Osteoblast (primary cell): ENCODE data around the gene C18orf63. TPM values are rescaled to one million over a fixed set of nuclear protein-coding genes. Genes with fewer than 3 reads are reported as not detected.
"Not testable (repeated sequence)": the region's sequence is repeated elsewhere in the genome, so short reads cannot be mapped to it uniquely, and the experiment has no call there.

ENCODE experiments used
- DNase-seq: peaks from one replicate; pipeline ENCODE4 v3.0.0; 2011; ENCODE audit warnings: low spot score, mixed read lengths; ENCODE audit not compliant: insufficient read length; ENCODE audit errors: missing footprints
- H2AFZ ChIP-seq: 2 replicates; pipeline ENCODE4 v1.6.0; 2011; ENCODE audit warnings: mild to moderate bottlenecking, low read length
- H3K27ac ChIP-seq: 2 replicates; pipeline ENCODE4 v1.5.1; 2011; ENCODE audit warnings: mild to moderate bottlenecking, low read depth, low read length, moderate library complexity
- H3K27me3 ChIP-seq: 2 replicates; pipeline ENCODE4 v1.6.0; 2012; ENCODE audit warnings: mild to moderate bottlenecking, control low read depth, inconsistent platforms, low read length, moderate library complexity; ENCODE audit not compliant: insufficient read depth
- H3K36me3 ChIP-seq: 2 replicates; pipeline ENCODE4 v1.5.1; 2011; ENCODE audit warnings: mild to moderate bottlenecking, low read length, control low read depth, moderate library complexity; ENCODE audit not compliant: insufficient read depth
- H3K4me1 ChIP-seq: 2 replicates; pipeline ENCODE4 v1.5.1; 2011; ENCODE audit warnings: mild to moderate bottlenecking, low read length, control low read depth, moderate library complexity; ENCODE audit not compliant: insufficient read depth
- H3K4me2 ChIP-seq: 2 replicates; pipeline ENCODE4 v1.6.0; 2011; ENCODE audit warnings: mild to moderate bottlenecking, low read length; ENCODE audit not compliant: insufficient read depth
- H3K4me3 ChIP-seq: fragments of 200-600 bp; sonication (generic); 3 replicates; pipeline ENCODE4 v1.5.1; 2012; ENCODE audit warnings: mild to moderate bottlenecking, low read length, inconsistent platforms; ENCODE audit not compliant: insufficient read depth
- H3K79me2 ChIP-seq: 2 replicates; pipeline ENCODE4 v1.6.0; 2012; ENCODE audit warnings: mild to moderate bottlenecking, low read length, control low read depth, inconsistent platforms; ENCODE audit not compliant: insufficient read depth
- H3K9me3 ChIP-seq: 2 replicates; pipeline ENCODE4 v1.5.1; 2011; ENCODE audit warnings: low read depth, low read length, control low read depth
- H4K20me1 ChIP-seq: 2 replicates; pipeline ENCODE4 v1.6.0; 2012; ENCODE audit warnings: mild to moderate bottlenecking, low read length, control low read depth; ENCODE audit not compliant: insufficient read depth
- total RNA-seq: library from RNA; depleted of rRNA; stranded (reverse); fragments of >200 nt; gene quantifications from 2 replicates; pipeline ENCODE4 v1.2.3, GENCODE V29; 2012
- TF ChIP-seq, protein P1 (sequence below): IDR thresholded peaks from 2 replicates; pipeline ENCODE4 v1.5.1; 2011; ENCODE audit warnings: mild to moderate bottlenecking, low read depth, low read length, moderate library complexity; ENCODE audit errors: extremely low read depth

The C18orf63 gene
- total RNA-seq, 1 donor = not detected

DNA sequence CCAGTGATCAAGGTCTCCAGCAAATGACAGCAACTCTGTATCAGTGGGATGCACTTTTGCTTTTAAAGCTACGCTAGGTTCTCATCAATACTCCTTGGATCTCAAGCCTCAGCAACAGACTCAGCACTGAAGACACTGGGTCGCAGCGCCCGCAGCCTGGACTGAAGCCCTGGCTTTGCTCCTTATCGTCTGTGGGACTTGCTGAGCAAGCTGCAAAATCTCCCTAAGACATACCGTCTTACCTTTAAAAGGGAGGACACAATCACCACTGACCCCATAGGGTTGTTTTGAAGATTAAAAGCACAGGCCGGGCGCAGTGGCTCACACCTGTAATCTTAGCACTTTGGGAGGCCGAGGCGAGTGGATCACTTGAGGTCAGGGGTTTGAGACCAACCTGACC is 32.0 kb upstream of the C18orf63 start:
- Histone ChIP-seq H4K20me1 (peaks cover 2% of the 10 kb centered on the region), H3K9me3 (no peaks in the 10 kb centered on the region), H2AFZ (no peak overlapping the region), H3K27ac (no peak overlapping the region), H3K4me1 (peaks cover 1% of the 10 kb centered on the region), H3K4me3 (no peak overlapping the region), H3K79me2 (peaks cover 2% of the 10 kb centered on the region), H3K36me3 (no peaks in the 10 kb centered on the region), H3K27me3 (no peaks in the 10 kb centered on the region), H3K4me2 (no peak overlapping the region)
- TF ChIP-seq, protein P1, sequence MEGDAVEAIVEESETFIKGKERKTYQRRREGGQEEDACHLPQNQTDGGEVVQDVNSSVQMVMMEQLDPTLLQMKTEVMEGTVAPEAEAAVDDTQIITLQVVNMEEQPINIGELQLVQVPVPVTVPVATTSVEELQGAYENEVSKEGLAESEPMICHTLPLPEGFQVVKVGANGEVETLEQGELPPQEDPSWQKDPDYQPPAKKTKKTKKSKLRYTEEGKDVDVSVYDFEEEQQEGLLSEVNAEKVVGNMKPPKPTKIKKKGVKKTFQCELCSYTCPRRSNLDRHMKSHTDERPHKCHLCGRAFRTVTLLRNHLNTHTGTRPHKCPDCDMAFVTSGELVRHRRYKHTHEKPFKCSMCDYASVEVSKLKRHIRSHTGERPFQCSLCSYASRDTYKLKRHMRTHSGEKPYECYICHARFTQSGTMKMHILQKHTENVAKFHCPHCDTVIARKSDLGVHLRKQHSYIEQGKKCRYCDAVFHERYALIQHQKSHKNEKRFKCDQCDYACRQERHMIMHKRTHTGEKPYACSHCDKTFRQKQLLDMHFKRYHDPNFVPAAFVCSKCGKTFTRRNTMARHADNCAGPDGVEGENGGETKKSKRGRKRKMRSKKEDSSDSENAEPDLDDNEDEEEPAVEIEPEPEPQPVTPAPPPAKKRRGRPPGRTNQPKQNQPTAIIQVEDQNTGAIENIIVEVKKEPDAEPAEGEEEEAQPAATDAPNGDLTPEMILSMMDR = no peak
- no peak for DNase-seq

DNA sequence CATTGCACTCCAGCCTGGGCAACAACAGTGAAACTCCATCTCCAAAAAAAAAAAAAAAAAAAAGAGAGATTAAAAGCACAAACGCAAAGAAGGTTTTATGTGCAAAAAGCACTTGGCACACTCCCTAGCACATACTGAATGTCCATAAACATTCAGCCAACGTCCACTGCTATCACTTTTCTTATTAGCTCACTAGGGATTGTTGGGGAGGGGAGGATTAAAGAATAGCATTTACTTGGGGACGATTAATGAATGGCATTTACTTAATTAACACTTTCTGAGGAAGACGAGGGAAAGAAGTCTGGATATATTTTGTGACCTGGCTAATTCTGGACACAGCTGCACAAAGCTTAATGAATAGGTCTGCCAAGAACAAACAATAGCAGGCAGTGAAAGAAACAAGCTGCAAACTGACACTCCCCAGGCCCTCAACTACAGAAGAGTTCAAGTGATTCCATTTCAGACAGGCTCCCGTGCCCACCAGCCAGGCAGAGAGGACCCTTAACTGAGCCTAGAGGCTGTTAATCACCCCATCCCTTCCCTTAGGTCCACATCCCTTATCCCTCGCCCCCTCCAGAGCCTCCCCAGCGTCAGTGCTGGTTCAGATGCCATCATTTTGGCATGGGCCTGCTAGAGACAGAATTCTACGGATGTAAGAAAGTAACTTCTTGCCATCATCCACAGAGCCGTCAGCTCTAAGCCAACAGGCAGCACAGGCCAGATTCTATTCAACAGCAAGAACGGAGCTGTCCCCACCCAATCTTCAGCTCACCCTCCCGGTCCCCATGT is 31.3 kb upstream of the C18orf63 start:
- Histone ChIP-seq H3K79me2 (no peaks in the 10 kb centered on the region), H3K27me3 (no peaks in the 10 kb centered on the region), H3K9me3 (no peaks in the 10 kb centered on the region), H3K27ac (no peak overlapping the region), H2AFZ (no peak overlapping the region), H3K4me2 (no peak overlapping the region), H3K4me3 (no peak overlapping the region), H4K20me1 (peaks cover 2% of the 10 kb centered on the region), H3K4me1 (peaks cover 7% of the 10 kb centered on the region), H3K36me3 (no peaks in the 10 kb centered on the region)
- TF ChIP-seq, protein P1 = no peak
- no peak for DNase-seq

GRCh38 chr18:74284980-74285355 is 30.7 kb upstream of the C18orf63 start:
- Histone ChIP-seq H3K36me3 (no peaks in the 10 kb centered on the region), H3K4me3 (no peak overlapping the region), H4K20me1 (peaks cover 2% of the 10 kb centered on the region), H3K27ac (no peak overlapping the region), H3K27me3 (no peaks in the 10 kb centered on the region), H3K79me2 (no peaks in the 10 kb centered on the region), H3K4me1 (peaks cover 9% of the 10 kb centered on the region), H3K4me2 (no peak overlapping the region), H3K9me3 (no peaks in the 10 kb centered on the region), H2AFZ (no peak overlapping the region)
- no peak for DNase-seq
- TF ChIP-seq, protein P1 = no peak

DNA sequence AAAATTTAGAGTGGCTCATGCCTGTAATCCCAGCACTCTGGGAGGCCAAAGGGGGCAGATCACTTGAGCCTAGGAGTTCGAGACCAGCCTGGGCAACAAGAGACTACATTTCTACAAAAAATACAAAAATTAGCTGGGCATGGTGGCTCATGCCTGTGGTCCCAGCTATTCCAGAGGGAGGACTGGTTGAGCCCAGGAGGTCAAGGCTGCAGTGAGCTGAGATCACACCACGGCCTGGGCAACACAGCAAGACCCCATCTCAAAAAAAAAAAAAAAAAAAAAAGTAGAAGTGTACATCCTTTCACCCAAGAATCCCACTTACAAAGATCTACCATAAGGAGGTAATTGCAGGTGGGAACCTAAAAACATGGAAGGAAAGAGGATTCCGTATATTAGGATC is 30.1 kb upstream of the C18orf63 start:
- H3K27me3 ChIP-seq, H3K27ac ChIP-seq, H3K36me3 ChIP-seq, DNase-seq, H3K9me3 ChIP-seq, H4K20me1 ChIP-seq, H3K79me2 ChIP-seq, H3K4me3 ChIP-seq, H2AFZ ChIP-seq, H3K4me2 ChIP-seq: not testable (repeated sequence)
- H3K4me1 ChIP-seq = peaks cover 11% of the 10 kb centered on the region
